ENCODE measurements around the gene PITRM1. TPM values are rescaled to one million over a fixed set of nuclear protein-coding genes. Genes with fewer than 3 reads are reported as not detected.

Gene PITRM1
- polyA plus RNA-seq, 1 experiment = 68.5 TPM

DNA sequence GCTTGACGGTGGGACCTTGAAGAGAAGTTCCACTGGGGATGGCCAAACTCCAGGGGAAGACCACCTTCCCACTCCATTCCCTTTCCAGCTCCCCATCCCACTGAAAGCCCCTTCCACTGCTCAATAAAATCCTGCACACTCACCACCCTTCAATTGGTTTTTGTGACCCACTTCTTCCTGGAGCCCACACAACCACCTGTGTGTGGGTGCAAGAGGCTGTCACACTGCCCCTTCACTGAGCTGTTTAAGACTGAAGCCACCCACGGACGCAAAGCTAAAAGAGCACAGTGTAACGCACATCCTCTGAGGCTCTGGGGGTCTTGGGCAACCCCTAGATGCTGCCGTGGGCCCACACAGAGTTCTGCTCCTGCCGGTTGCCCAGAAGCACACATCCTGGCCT is 12.8 kb upstream of the PITRM1 start:
- TF ChIP-seq, protein P1, sequence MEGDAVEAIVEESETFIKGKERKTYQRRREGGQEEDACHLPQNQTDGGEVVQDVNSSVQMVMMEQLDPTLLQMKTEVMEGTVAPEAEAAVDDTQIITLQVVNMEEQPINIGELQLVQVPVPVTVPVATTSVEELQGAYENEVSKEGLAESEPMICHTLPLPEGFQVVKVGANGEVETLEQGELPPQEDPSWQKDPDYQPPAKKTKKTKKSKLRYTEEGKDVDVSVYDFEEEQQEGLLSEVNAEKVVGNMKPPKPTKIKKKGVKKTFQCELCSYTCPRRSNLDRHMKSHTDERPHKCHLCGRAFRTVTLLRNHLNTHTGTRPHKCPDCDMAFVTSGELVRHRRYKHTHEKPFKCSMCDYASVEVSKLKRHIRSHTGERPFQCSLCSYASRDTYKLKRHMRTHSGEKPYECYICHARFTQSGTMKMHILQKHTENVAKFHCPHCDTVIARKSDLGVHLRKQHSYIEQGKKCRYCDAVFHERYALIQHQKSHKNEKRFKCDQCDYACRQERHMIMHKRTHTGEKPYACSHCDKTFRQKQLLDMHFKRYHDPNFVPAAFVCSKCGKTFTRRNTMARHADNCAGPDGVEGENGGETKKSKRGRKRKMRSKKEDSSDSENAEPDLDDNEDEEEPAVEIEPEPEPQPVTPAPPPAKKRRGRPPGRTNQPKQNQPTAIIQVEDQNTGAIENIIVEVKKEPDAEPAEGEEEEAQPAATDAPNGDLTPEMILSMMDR (IDR thresholded peaks at IDR 0.05; ENCODE audit: insufficient read depth, low read depth, low read length) = no peak
- no peak for DNase-seq (ENCODE audit: low read depth)
- no peak overlapping the region for H3K4me3 ChIP-seq (ENCODE audit: low read depth, low read length)
- H3K36me3 ChIP-seq (ENCODE audit: control insufficient read depth, insufficient read depth, low read length) = no peaks in the 10 kb centered on the region
- peaks cover 12% of the 10 kb centered on the region for H3K27me3 ChIP-seq (ENCODE audit: control insufficient read depth, insufficient read depth, low read length)
- ChIA-PET CTCF (no interaction called here), POLR2A (no interaction called here)

DNA sequence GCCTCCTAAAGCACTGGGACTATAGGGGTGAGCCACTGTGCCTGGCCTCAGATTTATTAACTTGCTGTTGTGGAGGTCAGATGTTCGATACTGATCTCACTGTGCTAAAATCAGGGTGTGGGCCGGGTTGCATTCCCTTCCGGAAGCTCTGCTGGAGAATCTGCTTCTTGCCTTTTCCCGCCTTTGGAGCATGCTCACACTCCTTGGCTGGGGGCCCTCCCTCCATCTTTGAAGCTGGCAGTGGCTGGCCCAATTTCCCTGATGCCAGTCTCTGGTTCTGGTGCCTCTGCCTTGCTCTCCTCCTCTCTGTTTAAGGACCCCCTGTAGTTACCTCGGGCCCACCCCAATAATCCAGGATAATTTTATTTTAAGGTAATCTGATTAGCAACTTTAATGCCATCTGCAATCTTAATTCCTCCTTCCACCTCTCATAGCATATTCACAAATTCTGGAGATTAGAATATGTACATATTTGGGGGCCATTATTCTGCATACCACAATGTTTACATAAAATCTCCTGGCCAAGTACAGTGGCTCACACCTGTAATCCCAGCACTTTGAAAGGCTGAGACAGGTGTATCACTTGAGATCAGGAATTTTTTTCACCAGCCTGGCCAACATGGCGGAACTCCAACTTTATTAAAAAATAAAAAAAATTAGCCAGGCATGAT is 7.9 kb upstream of the PITRM1 start:
- peaks cover 14% of the 10 kb centered on the region for H3K27me3 ChIP-seq (ENCODE audit: control insufficient read depth, insufficient read depth, low read length)
- H3K4me3 ChIP-seq (ENCODE audit: low read depth, low read length) = no peak overlapping the region
- ChIA-PET CTCF (interaction anchor here (1.8 kb wide), 1 partner anchor 17 kb away, joined by 6 read pairs; no protein-coding TSS in a partner anchor), POLR2A (no interaction called here)
- TF ChIP-seq, protein P1 (IDR thresholded peaks at IDR 0.05; ENCODE audit: insufficient read depth, low read depth, low read length) = no peak
- no peaks in the 10 kb centered on the region for H3K36me3 ChIP-seq (ENCODE audit: control insufficient read depth, insufficient read depth, low read length)
- no peak for DNase-seq (ENCODE audit: low read depth)

DNA sequence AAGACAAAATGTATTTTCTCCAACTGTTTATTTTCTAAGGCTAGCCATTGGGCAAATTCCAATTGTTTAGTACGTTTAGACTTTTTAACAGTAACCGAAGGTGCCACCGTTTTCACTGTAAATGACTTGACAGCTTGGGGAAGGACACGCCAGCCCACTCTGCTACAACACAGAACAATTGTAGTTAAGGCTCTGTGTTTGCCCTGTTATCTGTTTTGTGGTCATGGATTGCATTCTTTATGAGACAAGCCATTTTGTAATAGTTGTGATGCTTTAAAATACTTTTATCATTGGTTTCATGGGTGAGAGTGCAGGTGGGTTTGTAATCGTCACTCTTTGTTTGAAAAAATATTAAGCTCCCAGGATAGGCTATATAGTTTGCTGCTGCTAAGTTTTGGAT is 6.6 kb upstream of the PITRM1 start:
- ChIA-PET POLR2A (no interaction called here), CTCF (interaction anchor here (1.3 to 1.8 kb wide), 2 partner anchors 14 to 18 kb away, joined by 3 to 6 read pairs; no protein-coding TSS in a partner anchor)
- H3K27me3 ChIP-seq (ENCODE audit: control insufficient read depth, insufficient read depth, low read length) = peaks cover 14% of the 10 kb centered on the region
- H3K36me3 ChIP-seq (ENCODE audit: control insufficient read depth, insufficient read depth, low read length) = no peaks in the 10 kb centered on the region
- H3K4me3 ChIP-seq (ENCODE audit: low read depth, low read length) = no peak overlapping the region
- no peak for DNase-seq (ENCODE audit: low read depth)
- TF ChIP-seq, protein P1 (IDR thresholded peaks at IDR 0.05; ENCODE audit: insufficient read depth, low read depth, low read length) = no peak

DNA sequence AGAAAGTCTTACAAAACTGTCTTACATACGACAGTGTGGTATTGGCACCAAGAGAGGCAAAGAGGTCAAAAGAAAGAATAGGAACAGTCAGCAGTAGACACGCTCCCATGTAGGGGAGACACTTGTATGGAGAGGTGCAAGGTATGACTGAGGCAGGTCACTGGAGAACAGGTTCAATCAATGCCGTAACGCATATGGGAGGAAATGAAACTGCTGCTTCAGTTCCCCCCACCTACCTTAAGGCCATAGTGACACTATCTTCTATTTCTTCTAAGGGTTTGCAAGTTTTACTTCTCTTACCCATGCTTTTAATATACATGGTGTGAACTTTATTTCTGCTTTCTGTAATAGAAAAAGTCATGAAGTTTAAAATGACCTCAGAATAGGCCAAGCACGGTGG is 5.5 kb upstream of the PITRM1 start:
- no peak for DNase-seq (ENCODE audit: low read depth)
- peaks cover 10% of the 10 kb centered on the region for H3K27me3 ChIP-seq (ENCODE audit: control insufficient read depth, insufficient read depth, low read length)
- CTCF ChIA-PET = no interaction called here
- no peak overlapping the region for H3K4me3 ChIP-seq (ENCODE audit: low read depth, low read length)
- POLR2A ChIA-PET = no interaction called here
- H3K36me3 ChIP-seq (ENCODE audit: control insufficient read depth, insufficient read depth, low read length) = no peaks in the 10 kb centered on the region
- TF ChIP-seq, protein P1 (IDR thresholded peaks at IDR 0.05; ENCODE audit: insufficient read depth, low read depth, low read length) = no peak

DNA sequence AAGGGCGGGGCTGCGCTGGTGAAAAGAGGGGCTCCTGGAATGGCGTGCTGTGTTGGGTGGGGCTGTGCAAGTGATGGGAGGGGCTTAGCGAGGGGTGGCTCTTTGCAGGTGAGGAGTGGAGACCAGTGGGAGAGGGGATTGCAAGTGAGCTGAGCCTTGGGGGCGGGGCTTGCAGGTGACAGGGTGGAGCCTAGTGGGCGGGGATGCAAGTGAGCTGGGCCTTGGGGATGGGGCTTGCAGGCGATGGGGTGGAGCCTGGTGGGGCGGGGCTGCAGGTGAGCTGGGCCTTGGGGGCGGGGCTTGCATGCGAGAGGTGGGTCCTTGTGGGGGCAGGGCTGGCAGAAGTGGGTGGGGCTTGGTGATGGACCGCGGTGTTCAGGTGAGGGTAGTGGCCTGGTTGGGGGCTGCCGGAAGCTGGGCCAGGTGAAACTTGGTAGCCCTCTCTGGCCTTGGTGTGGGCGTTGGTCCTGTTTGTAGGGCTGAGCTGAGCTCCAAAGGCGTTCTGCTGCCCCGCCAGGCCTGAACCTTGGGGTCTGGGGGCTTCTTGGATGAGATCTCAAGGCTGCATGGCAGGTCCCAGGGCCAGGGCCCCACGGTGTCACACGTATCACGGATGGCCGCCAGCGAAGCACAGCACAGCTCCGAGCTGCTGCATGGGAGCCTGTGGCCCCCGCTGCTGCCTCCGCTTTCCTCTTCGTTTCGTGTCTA is 743 bp upstream of the PITRM1 start:
- TF ChIP-seq, protein P1 (IDR thresholded peaks at IDR 0.05; ENCODE audit: insufficient read depth, low read depth, low read length) = no peak
- POLR2A ChIA-PET = no interaction called here
- CTCF ChIA-PET = interaction anchor here (0.7 to 1.3 kb wide), 2 partner anchors 16 to 20 kb away, joined by 3 read pairs; no protein-coding TSS in a partner anchor
- peaks cover 11% of the 10 kb centered on the region for H3K36me3 ChIP-seq (ENCODE audit: control insufficient read depth, insufficient read depth, low read length)
- no peak for DNase-seq (ENCODE audit: low read depth)
- H3K27me3 ChIP-seq (ENCODE audit: control insufficient read depth, insufficient read depth, low read length) = peaks cover 3% of the 10 kb centered on the region; the same call in 1 of the 2 replicates
- H3K4me3 ChIP-seq (ENCODE audit: low read depth, low read length) = peak overlapping the region; percentile 47

Data from BJ (cell line).